Tibial nerve (tissue), 4 donors: ENCODE results near the gene SMCO2.

ENCODE experiments used
- CTCF ChIP-seq, 5 experiments: fragments of 200-600 bp in 3 of 5; fragments of 450-650 bp in 2 of 5; sonication (generic) in 3 of 5; IDR thresholded peaks; one replicate each; pipeline ENCODE4 v1.5.1; 2016 to 2019; ENCODE audit warnings: antibody characterized with exemption in 5 of 5, mild to moderate bottlenecking in 3 of 5, moderate library complexity in 2 of 5
- EP300 ChIP-seq, 2 donors: sonication (generic); formaldehyde crosslinking; IDR thresholded peaks; one replicate each; pipeline ENCODE4 v1.6.1; 2017; ENCODE audit warnings: antibody characterized with exemption in 2 of 2, mild to moderate bottlenecking in 1 of 2
- POLR2A ChIP-seq, 2 donors: fragments of 450-650 bp; IDR thresholded peaks; one replicate each; pipeline ENCODE4 v1.6.1; 2017; ENCODE audit warnings: antibody characterized with exemption in 2 of 2, mild to moderate bottlenecking in 2 of 2, moderate library complexity in 2 of 2

- no peak for TF ChIP-seq CTCF (IDR thresholded peaks at IDR 0.05)
- TF ChIP-seq POLR2A (IDR thresholded peaks at IDR 0.05): no peak
- no peak for TF ChIP-seq EP300 (IDR thresholded peaks at IDR 0.05)
These were observed 46.9 kb downstream of the SMCO2 start for GRCh38 chr12:27493260-27493940.
